ENCODE results near the gene A4GALT.
"Not testable (repeated sequence)": the region's sequence is repeated elsewhere in the genome, so short reads cannot be mapped to it uniquely, and the experiment has no call there.

The A4GALT gene
- total RNA-seq, result 0.40 to 8.3 (median 2.6) reads per million in 17 experiments

GRCh38 chr22:42720263-42721044, at the start of gene A4GALT:
Gene A4GALT, minus strand, starts transcription at chr22:42720870. Its CDS starts 26,919 bp downstream, at chr22:42693951.
- peak in 2 of 4 experiments; percentile 54 to 63 for DNase-seq

- DNase-seq, result no peak
Measured at GRCh38 chr22:42770448-42770726, 49.7 kb upstream of the A4GALT start.

- DNase-seq, result peak; percentile 32 to 76 (median 66)
Measured at GRCh38 chr22:42769574-42770447, 49.1 kb upstream of the A4GALT start.

- DNase-seq, result no peak
Measured at GRCh38 chr22:42769238-42769573, 48.5 kb upstream of the A4GALT start.

GRCh38 chr22:42768385-42769035, 47.8 kb upstream of the A4GALT start:
- DNase-seq, result no peak

GRCh38 chr22:42766860-42767259, 46.2 kb upstream of the A4GALT start:
- DNase-seq, result peak; percentile 85 to 94 (median 92)

GRCh38 chr22:42764895-42765363, 44.3 kb upstream of the A4GALT start:
- DNase-seq, result no peak

GRCh38 chr22:42763965-42764480, 43.4 kb upstream of the A4GALT start:
- DNase-seq, result no peak

GRCh38 chr22:42760806-42761565, 40.3 kb upstream of the A4GALT start:
- DNase-seq, result no peak

GRCh38 chr22:42758931-42759629, 38.4 kb upstream of the A4GALT start:
- peak in 2 of 4 experiments; percentile 53 to 73 for DNase-seq

- peak in 3 of 4 experiments; percentile 47 to 74 (median 57) for DNase-seq
Measured at GRCh38 chr22:42755553-42755952, 34.9 kb upstream of the A4GALT start.

GRCh38 chr22:42755121-42755520, 34.5 kb upstream of the A4GALT start:
- DNase-seq, result not testable (repeated sequence)

- peak in 1 of 4 experiments; percentile 26 for DNase-seq
Measured at GRCh38 chr22:42754658-42755057, 34.0 kb upstream of the A4GALT start.

- no peak for DNase-seq
Measured at GRCh38 chr22:42752912-42753311, 32.2 kb upstream of the A4GALT start.

- peak in 1 of 4 experiments; percentile 29 for DNase-seq
Measured at GRCh38 chr22:42752230-42752746, 31.6 kb upstream of the A4GALT start.

GRCh38 chr22:42750421-42750820, 29.8 kb upstream of the A4GALT start:
- not testable (repeated sequence) for DNase-seq

GRCh38 chr22:42747701-42748513, 27.2 kb upstream of the A4GALT start:
- peak in 1 of 4 experiments; percentile 37 for DNase-seq

GRCh38 chr22:42745118-42745517, 24.4 kb upstream of the A4GALT start:
- DNase-seq, result no peak

GRCh38 chr22:42743501-42743991, 22.9 kb upstream of the A4GALT start:
- DNase-seq, result no peak

GRCh38 chr22:42742940-42743339, 22.3 kb upstream of the A4GALT start:
- DNase-seq, result no peak
